Hepatocyte (in vitro differentiated cells): ENCODE results near the gene FLAD1.

ENCODE experiments used
- CTCF ChIP-seq: fragments of 200-600 bp; sonication (generic); IDR thresholded peaks from 2 replicates; pipeline ENCODE4 v1.5.1; 2016; ENCODE audit warnings: antibody characterized with exemption, mild to moderate bottlenecking; ENCODE audit not compliant: poor library complexity
- EZH2 ChIP-seq: fragments of 200-600 bp; sonication (generic); IDR thresholded peaks from 2 replicates; pipeline ENCODE4 v1.6.1; 2016; ENCODE audit warnings: antibody characterized with exemption, mild to moderate bottlenecking, borderline replicate concordance

DNA sequence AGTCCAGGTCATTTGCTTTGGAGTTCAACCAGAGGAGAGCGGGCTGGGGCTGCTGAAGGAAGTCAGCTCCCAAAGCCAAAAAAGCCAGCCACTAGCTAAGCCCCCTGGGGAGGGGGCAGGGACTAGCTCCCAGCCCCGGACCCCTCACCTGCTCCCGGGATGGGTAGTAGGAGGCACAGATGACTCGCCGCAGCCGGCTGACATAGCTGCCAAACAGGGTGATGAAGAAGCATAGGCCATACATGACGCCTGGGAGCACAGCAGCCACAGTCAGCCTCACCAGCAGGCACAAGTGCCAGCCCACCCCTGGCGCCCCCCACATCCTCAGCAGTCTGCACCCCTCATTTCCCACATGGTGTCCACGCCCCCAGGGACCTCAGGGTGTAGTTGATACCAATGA, 43.0 kb downstream of the FLAD1 start:
- TF ChIP-seq CTCF (no peak), EZH2 (no peak)
